Measurements from ENCODE around the gene PLA2G12A. TPM values are rescaled to one million over a fixed set of nuclear protein-coding genes. Genes with fewer than 3 reads are reported as not detected.

The PLA2G12A gene
- total and polyA plus RNA-seq, 2 donors (not counting 3 experiments of a cell fraction or from before 2014, with no cell fraction given), result 21.6 to 27.1 TPM

- intact Hi-C loops (cut with micrococcal nuclease), result no loop called here
- no peaks in the 10 kb centered on the region for H3K9me1 ChIP-seq (replicated peaks; ENCODE audit: control insufficient read depth, extremely low read depth, insufficient read depth, low read length)
- FAIRE-seq, result no peak
- no peaks in the 10 kb centered on the region for H3K4me1 ChIP-seq (ENCODE audit: control insufficient read depth, extremely low read depth, insufficient read depth, low read length)
- ChIA-PET CTCF (interaction anchor here (1.1 kb wide), 1 partner anchor 10 kb away, joined by 3 read pairs; the partner anchor contains the start of gene CASP6), POLR2A (no interaction called here)
- no peaks in the 10 kb centered on the region for H4K20me1 ChIP-seq (replicated peaks; ENCODE audit: control insufficient read depth, extremely low read depth, insufficient read depth, low read length)
- H3K27me3 ChIP-seq (ENCODE audit: control insufficient read depth in 2 of 2, insufficient read depth in 2 of 2, low read length in 2 of 2), result no peaks in the 10 kb centered on the region
- BruUV-seq (replicated peaks), result no TSS peak
- H3K4me3 ChIP-seq (replicated peaks in 1 of 3; ENCODE audit: insufficient read depth in 1 of 3, low read depth in 1 of 3, low read length in 3 of 3), result no peak overlapping the region
- no peak overlapping the region for H3K4me2 ChIP-seq (ENCODE audit: insufficient read depth, low read length)
- no peak for DNase-seq (ENCODE audit: low read depth, low spot score)
- H3K79me2 ChIP-seq (ENCODE audit: control insufficient read depth, insufficient read depth, low read length), result no peaks in the 10 kb centered on the region
- H3K36me3 ChIP-seq (ENCODE audit: control insufficient read depth in 2 of 2, extremely low read depth in 1 of 2, insufficient read depth in 2 of 2, low read length in 2 of 2), result peaks cover 0 to 2% of the 10 kb centered on the region in 2 experiments
- no peaks in the 10 kb centered on the region for H3K9me3 ChIP-seq (replicated peaks; ENCODE audit: control insufficient read depth, insufficient read depth, low read length)
- H3K27ac ChIP-seq (ENCODE audit: insufficient read depth, low read depth, low read length), result no peak overlapping the region
- dilution Hi-C loops (cut with MboI; ENCODE audit: extremely low pct_ligation_motif_present, low sequenced_read_pairs), result no loop called here
- TF ChIP-seq GATA2 (IDR thresholded peaks at IDR 0.05; ENCODE audit: insufficient read depth, insufficient read length, low read depth, low read length) (no peak), EZH2 (IDR thresholded peaks at IDR 0.05; ENCODE audit: borderline replicate concordance, low read depth, low read length, severe bottlenecking) (no peak), MYC (IDR thresholded peaks at IDR 0.05; ENCODE audit: low read depth, low read length) (no peak)
- H3K9ac ChIP-seq (replicated peaks; ENCODE audit: extremely low read depth, insufficient read depth, low read length), result no peak overlapping the region
- no peak overlapping the region for H2AFZ ChIP-seq (ENCODE audit: low read depth, low read length)
Measured at GRCh38 chr4:109713500-109713899, 16.4 kb downstream of the PLA2G12A start.

- Histone ChIP-seq H3K4me1 (ENCODE audit: control insufficient read depth, extremely low read depth, insufficient read depth, low read length) (peaks cover under 1% of the 10 kb centered on the region), H3K9me3 (replicated peaks; ENCODE audit: control insufficient read depth, insufficient read depth, low read length) (no peaks in the 10 kb centered on the region), H3K27me3 (ENCODE audit: control insufficient read depth in 2 of 2, insufficient read depth in 2 of 2, low read length in 2 of 2) (no peaks in the 10 kb centered on the region), H3K9me1 (replicated peaks; ENCODE audit: control insufficient read depth, extremely low read depth, insufficient read depth, low read length) (no peaks in the 10 kb centered on the region), H2AFZ (ENCODE audit: low read depth, low read length) (no peak overlapping the region), H3K27ac (ENCODE audit: insufficient read depth, low read depth, low read length) (no peak overlapping the region), H3K4me2 (ENCODE audit: insufficient read depth, low read length) (no peak overlapping the region), H3K9ac (replicated peaks; ENCODE audit: extremely low read depth, insufficient read depth, low read length) (no peak overlapping the region), H3K4me3 (replicated peaks in 1 of 3; ENCODE audit: insufficient read depth in 1 of 3, low read depth in 1 of 3, low read length in 3 of 3) (no peak overlapping the region), H3K79me2 (ENCODE audit: control insufficient read depth, insufficient read depth, low read length) (no peaks in the 10 kb centered on the region), H4K20me1 (replicated peaks; ENCODE audit: control insufficient read depth, extremely low read depth, insufficient read depth, low read length) (no peaks in the 10 kb centered on the region), H3K36me3 (ENCODE audit: control insufficient read depth in 2 of 2, extremely low read depth in 1 of 2, insufficient read depth in 2 of 2, low read length in 2 of 2) (no peaks in the 10 kb centered on the region)
- intact Hi-C loops (cut with micrococcal nuclease), result no loop called here
- POLR2A ChIA-PET, result no interaction called here
- CTCF ChIA-PET, result no interaction called here
- TF ChIP-seq POLR2AphosphoS5 (IDR thresholded peaks at IDR 0.05; ENCODE audit: insufficient read depth, low read depth, low read length) (no peak), POLR2A (IDR thresholded peaks at IDR 0.05; ENCODE audit: low read depth, low read length) (no peak), JUN (IDR thresholded peaks at IDR 0.05; ENCODE audit: borderline replicate concordance, insufficient read depth, insufficient read length, low read depth) (no peak), CTCF (IDR thresholded peaks at IDR 0.05; ENCODE audit: extremely low read depth in 1 of 2, insufficient read depth in 1 of 2, low read depth in 1 of 2, low read length in 2 of 2) (no peak), EZH2 (IDR thresholded peaks at IDR 0.05; ENCODE audit: borderline replicate concordance, low read depth, low read length, severe bottlenecking) (no peak), GATA2 (IDR thresholded peaks at IDR 0.05; ENCODE audit: insufficient read depth, insufficient read length, low read depth, low read length) (no peak), MYC (IDR thresholded peaks at IDR 0.05; ENCODE audit: low read depth, low read length) (no peak), FOS (IDR thresholded peaks at IDR 0.05; ENCODE audit: borderline replicate concordance, insufficient read depth, low read length) (no peak), MAX (IDR thresholded peaks at IDR 0.05; ENCODE audit: insufficient read depth, insufficient read length) (no peak)
- no TSS peak for BruUV-seq (replicated peaks)
- dilution Hi-C loops (cut with MboI; ENCODE audit: extremely low pct_ligation_motif_present, low sequenced_read_pairs), result no loop called here
- no peak for DNase-seq (ENCODE audit: low read depth, low spot score)
- no peak for FAIRE-seq
Measured at GRCh38 chr4:109708990-109709389, 20.9 kb downstream of the PLA2G12A start.

Measured in endothelial cell of umbilical vein (primary cell).